ENCODE measurements around the gene EBF3.

DNA sequence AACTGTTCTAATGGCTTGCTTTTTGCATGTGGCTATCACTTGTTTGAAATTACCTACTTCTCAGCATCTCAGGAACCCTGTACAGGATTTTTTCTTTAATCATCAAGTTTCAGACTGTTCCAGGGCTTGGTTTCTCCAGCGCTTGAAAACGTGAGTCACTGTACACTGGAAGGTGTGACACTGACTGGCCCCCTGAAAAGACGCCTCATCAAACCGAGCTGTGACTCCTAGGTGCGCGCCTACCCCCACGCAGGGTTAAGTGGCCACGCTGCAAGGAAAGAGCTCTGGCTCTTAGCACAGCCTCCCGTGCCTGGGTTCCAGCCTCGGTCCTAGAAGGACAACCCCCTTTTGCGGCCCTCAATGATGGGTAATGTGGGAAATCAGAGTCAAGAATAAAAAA is 81.0 kb downstream of the EBF3 start:
- TF ChIP-seq, protein P1, sequence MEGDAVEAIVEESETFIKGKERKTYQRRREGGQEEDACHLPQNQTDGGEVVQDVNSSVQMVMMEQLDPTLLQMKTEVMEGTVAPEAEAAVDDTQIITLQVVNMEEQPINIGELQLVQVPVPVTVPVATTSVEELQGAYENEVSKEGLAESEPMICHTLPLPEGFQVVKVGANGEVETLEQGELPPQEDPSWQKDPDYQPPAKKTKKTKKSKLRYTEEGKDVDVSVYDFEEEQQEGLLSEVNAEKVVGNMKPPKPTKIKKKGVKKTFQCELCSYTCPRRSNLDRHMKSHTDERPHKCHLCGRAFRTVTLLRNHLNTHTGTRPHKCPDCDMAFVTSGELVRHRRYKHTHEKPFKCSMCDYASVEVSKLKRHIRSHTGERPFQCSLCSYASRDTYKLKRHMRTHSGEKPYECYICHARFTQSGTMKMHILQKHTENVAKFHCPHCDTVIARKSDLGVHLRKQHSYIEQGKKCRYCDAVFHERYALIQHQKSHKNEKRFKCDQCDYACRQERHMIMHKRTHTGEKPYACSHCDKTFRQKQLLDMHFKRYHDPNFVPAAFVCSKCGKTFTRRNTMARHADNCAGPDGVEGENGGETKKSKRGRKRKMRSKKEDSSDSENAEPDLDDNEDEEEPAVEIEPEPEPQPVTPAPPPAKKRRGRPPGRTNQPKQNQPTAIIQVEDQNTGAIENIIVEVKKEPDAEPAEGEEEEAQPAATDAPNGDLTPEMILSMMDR (conservative IDR thresholded peaks at IDR 0.05 in 1 of 2, IDR thresholded peaks at IDR 0.05 in 1 of 2; ENCODE audit: extremely low read depth in 1 of 2, insufficient read depth in 1 of 2, low read depth in 1 of 2, low read length in 2 of 2) = no peak
- TF ChIP-seq EZH2 (IDR thresholded peaks at IDR 0.05; ENCODE audit: borderline replicate concordance, low read length) = no peak

Measured in mammary epithelial cell (primary cell).